K562 treated with DMSO at 1 percent for 24 hours (cell line): ENCODE measurements around the gene RPL12. TPM values are rescaled to one million over a fixed set of nuclear protein-coding genes. Genes with fewer than 3 reads are reported as not detected.

Experiments used
- total RNA-seq: library from RNA; unstranded; fragments of 300-600 nt; gene quantifications from 2 replicates; pipeline ENCODE4 v1.2.3, GENCODE V29; 2022; ENCODE audit warnings: low read depth; ENCODE audit not compliant: insufficient read depth

Gene RPL12
- 4,030 and 4,115 TPM in 2 replicates for total RNA-seq

GRCh38 chr9:127450830-127451607, at the start of gene RPL12, which contains the start of gene LRSAM1:
Gene RPL12 (minus strand): TSS chr9:127451406. CDS start chr9:127451317, 89 bp downstream.
Gene LRSAM1 (plus strand): TSS chr9:127451510. CDS start chr9:127454528, 3,018 bp downstream.

GRCh38 chr9:127423934-127424675, 27.1 kb downstream of the RPL12 start, which contains the start of gene ZNF79:
Gene ZNF79 (plus strand): TSS chr9:127424382. CDS start chr9:127424788, 406 bp downstream.

Other genes starting within 250 kb of the RPL12 start
- 0.50 and 1.6 TPM in 2 replicates for gene GARNL3, start 186.6 kb downstream of the RPL12 start, total RNA-seq
- gene SLC2A8, start 54.2 kb downstream of the RPL12 start, total RNA-seq, result 14.0 and 14.6 TPM in 2 replicates
- gene ZNF79, start 27.0 kb downstream of the RPL12 start, total RNA-seq, result 4.8 and 6.1 TPM in 2 replicates
- gene LRSAM1, start 104 bp upstream of the RPL12 start, total RNA-seq, result 17.1 and 18.0 TPM in 2 replicates
- gene STXBP1, start 160.9 kb upstream of the RPL12 start, total RNA-seq, result 39.0 and 42.9 TPM in 2 replicates